LHCN-M2 (cell line): Measurements from ENCODE around the gene DYNC1LI1. TPM values are rescaled to one million over a fixed set of nuclear protein-coding genes. Genes with fewer than 3 reads are reported as not detected.
A peak's percentile ranks its signal among the peaks of the same experiment; 100 is the strongest.
"Not testable (repeated sequence)": the region's sequence is repeated elsewhere in the genome, so short reads cannot be mapped to it uniquely, and the experiment has no call there.

Source experiments
- DNase-seq: peaks from one replicate; pipeline ENCODE4 v3.0.0-alpha.2; 2012; ENCODE audit warnings: low read depth
- total RNA-seq: library from RNA; depleted of rRNA; stranded (reverse); fragments of >200 nt; gene quantifications from 2 replicates; pipeline ENCODE4 v1.2.3, GENCODE V29; 2014

The DYNC1LI1 gene
- total RNA-seq, 1 experiment from 2014 or later = 50.1 TPM

GRCh38 chr3:32584660-32585059 is 14.0 kb upstream of the DYNC1LI1 start:
- no peak for DNase-seq

DNA sequence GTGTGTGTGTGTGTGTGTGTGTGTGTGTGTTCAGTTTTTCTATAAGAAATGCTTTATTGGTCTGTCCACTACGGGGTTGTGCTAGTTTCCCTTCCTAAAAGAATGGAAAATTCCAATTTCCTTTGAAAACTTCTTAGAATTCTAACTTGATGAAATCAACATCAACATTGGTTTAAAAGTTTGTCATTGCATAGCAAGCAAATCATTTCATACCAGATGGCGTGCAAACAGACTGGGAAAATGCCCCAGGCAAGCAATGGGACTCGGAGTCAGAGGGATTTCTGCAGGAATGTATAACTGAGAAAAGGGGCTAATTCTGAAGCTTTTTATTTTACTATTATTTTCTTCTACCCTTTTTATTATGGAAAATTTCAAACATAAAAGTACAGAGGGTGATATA is 13.1 kb upstream of the DYNC1LI1 start:
- DNase-seq = no peak

GRCh38 chr3:32578669-32579068 is 8.0 kb upstream of the DYNC1LI1 start:
- not testable (repeated sequence) for DNase-seq

- peak; percentile 43 for DNase-seq
Measured at GRCh38 chr3:32577581-32578556, 7.2 kb upstream of the DYNC1LI1 start.

- no peak for DNase-seq
Measured at GRCh38 chr3:32577174-32577573, 6.5 kb upstream of the DYNC1LI1 start.

DNA sequence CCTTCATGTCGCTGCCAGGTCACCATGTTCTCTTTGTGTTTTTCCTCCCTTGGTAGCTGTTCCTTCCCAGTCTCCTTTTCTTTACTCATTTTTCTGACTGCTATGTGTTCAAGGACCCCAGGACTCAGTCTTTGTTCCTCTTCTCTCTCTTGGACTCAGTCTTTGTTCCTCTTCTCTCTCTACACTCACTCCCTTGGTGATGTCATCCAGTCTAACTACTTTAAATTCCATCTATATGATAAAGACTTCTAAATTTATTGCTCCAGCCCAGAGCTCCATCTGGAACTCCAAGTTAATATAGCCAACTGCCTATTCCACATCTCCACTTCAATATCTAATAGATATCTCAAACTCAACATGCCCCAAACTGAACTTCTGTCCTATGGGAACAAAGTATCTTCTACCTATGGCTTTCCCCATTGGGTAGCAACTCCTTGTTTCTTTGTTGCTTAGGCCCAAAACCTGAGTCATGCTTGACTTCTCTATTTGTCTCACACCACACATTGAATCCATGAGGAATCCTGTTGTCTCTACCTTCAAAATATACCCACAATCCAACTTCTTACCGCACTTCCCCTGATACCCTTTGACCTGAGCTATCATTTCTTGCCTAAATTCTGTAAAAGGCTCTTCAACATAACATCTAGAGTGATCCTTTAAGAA is 4.9 kb upstream of the DYNC1LI1 start:
- DNase-seq = no peak

- no peak for DNase-seq
Measured at GRCh38 chr3:32571192-32571485, 481 bp upstream of the DYNC1LI1 start.

DNA sequence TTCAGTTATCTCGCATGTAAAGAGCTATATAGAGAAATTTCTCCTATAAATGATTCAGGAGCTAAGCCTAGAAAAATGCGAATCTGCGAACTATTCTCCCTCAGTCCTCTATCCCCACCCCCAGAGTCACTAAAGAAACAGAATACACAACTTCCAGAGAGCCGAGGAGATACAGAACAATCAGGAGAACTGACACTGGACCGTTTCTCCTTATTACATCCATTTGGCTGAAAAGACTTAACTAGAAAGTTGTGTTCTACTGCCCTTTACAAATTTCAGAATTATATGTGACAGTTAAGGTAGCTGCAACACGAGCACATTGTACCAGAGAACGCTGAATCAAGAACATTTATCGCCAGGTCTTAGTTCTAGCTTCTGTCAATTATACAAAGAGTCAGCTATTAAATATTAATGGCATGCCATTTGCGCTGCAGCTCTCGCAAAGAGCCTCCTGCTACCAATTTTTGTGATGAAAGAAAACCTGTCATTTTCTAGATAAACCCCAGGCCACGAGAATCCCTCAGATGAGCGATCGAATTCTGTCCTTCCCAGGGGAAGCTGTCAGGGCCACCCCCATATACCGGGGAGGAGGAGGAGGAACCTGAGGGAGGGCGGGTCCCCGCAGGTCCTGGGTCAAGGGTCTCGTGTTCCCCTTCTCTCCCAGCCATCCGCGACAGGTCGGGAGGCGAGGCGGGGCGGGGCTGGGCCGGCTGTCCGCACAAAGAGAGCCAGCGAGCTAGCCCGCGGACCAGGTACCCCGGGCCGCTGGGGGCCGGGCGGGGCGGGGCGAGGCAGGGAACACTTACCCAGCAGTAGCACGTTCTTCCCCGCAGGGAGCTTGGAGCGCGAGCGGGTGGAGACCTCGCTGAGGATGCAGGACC is 878 bp downstream of the DYNC1LI1 start:
- peak; percentile 42 for DNase-seq

- no peak for DNase-seq
Measured at GRCh38 chr3:32568953-32569352, 1.7 kb downstream of the DYNC1LI1 start.

GRCh38 chr3:32564195-32564594 is 6.5 kb downstream of the DYNC1LI1 start:
- DNase-seq = no peak

DNA sequence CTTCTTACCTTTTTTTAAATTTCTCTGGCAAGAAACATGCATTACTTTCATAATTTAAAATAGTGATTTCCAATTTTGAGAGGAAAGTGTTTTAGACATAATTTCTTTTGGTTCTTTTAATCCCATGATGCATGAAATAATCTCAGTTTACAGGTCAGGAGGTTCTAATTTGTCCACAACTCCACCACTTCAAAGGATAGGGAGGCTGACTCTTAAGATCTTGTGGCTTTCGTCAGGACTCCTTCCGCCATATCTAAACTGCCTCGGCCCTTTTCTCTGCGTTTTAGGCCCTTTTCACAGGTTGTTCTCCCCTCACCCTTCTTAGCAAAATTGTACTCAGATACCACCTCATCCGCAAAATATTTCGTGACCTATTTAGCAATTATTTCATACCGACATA is 8.0 kb downstream of the DYNC1LI1 start:
- no peak for DNase-seq

DNA sequence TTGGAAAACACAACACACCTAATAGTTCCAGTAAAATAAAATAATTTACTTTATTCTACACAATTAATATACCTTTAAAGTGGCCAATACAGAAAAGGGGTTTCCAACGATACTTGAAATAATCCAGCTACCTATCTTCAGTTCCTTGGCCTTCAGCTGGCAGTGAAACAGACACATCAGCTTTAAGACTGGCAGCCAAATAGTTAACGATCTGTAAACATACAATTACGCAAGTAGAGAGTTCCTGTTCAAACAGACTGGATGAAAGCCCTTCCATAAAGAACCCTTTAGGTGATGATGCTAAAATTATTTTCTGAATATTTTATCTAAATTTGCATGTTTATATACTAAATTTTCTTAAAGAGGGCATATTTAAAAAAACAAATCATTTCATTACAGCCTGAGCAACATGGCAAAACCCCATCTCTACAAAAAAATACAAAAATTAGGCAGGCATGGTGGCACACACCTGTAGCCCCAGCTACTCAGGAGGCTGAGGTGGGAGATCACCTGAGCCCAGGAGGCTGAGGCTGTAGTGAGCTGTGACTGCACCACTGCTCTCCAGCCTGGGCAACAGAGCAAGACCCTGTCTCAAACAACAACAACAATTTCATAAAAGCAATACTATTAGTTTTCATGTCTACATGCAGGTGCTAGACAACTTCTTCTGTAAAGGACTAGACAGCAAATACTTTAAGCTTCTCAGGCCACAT is 12.9 kb downstream of the DYNC1LI1 start:
- DNase-seq = no peak

DNA sequence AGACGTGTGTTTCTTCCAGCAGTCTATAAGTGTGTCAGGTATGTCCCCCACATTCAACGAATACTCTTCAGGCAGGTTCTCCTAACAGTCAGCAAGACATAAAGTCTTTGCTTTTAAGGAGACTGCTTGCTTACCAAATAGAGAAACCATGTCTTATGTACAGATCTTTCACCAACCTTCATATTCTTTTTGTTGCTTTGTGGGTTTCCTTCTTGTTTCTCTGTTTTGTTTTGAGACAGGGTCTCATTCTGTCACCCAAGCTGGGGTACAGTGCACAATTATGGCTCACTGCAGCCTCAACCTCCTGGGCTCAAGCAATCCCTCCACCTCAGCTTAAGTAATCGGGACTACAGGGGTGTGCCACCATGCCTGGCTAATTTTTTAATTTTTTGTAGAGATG is 14.3 kb downstream of the DYNC1LI1 start:
- no peak for DNase-seq

DNA sequence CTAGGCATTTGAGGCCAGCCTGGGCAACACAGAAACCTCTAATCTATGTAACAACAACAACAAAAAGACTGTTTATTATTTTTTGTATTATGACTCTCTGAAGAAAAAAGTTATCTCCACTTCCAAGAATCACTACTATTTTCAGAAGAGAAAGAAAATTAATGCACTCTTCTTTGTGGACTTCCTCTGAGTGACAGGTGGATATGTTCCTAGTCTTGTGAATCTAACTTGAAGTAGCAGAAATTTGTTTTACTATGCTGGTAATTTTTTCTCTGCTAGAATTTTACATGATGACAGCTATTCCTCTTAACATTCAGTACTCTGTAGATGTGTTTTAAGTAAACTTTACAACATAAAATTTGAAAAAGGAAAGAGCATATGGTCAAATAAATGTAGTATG is 16.7 kb downstream of the DYNC1LI1 start:
- DNase-seq = no peak

DNA sequence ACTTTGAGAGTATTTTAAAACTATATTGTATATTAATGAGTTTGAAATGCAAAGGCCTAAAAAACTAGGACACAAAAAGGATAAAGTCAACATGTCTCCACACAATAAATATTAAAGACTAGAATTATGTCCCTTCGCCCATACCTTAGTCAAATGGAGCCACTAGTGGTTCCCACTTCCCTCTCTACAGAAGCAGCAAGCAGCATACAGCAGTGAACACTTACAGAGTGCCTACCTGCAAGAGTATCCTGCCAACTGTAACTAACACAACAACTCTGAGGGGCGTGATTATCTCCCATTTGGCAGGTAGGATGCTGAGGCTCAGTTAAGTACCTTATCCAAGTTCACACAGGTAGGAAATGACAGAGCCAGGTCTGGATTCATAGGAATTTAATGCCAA is 17.2 kb downstream of the DYNC1LI1 start:
- DNase-seq = no peak

DNA sequence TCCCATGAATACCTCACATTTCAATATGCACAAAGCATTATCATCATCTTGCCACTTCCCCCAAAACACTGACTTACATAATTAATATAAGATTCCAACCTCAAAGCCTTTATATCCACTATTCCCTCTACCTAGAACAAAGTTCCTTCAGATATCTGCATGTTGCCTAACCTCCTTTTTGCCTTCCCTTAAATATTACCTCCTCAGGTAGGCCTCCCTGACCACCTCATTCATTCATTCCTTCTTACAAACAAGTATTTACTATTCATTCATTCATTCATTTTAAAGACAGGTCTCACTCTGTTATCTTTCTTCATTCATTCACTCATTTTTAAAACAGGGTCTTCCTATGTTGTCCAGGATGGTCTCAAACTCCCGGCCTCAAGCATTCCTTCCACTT is 18.6 kb downstream of the DYNC1LI1 start:
- no peak for DNase-seq

- DNase-seq = no peak
Measured at GRCh38 chr3:32551496-32551895, 19.2 kb downstream of the DYNC1LI1 start.

DNA sequence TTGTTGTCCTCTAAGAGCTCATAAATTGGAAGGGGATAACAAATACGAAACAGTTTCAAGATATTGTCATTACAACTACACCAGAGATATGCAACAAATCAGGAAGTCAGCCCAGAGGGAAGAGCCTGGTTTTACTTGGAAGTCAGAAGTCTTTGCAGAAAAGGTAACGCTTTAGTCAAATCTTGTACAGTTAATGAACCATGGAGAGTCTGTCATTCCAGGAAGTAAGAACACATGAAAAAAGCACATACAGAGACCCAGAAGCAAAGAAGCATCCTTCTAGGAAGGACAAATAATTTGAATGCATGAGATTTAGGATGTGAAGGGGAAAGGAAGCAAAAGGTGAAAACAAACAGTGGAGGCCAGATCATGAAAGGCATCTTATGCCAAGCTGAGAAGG is 19.6 kb downstream of the DYNC1LI1 start:
- no peak for DNase-seq

DNA sequence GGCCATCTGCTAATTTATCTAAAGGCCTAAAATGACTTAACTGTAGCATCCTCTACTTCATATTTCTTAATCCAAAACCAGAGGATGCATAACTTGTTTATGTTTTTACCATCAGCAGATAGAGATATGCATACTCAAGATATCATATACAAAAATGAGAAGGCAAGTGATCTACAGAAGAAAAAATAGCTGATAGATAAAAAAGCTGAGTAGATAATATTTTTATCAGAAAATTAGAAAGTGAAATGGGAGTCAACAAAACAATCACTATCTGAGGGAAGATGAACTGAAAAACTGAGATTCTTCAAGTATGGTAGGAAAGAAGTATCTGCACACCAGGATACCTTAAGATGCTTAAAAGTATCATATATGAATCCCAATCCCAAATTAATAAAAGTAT is 25.4 kb downstream of the DYNC1LI1 start:
- no peak for DNase-seq

DNA sequence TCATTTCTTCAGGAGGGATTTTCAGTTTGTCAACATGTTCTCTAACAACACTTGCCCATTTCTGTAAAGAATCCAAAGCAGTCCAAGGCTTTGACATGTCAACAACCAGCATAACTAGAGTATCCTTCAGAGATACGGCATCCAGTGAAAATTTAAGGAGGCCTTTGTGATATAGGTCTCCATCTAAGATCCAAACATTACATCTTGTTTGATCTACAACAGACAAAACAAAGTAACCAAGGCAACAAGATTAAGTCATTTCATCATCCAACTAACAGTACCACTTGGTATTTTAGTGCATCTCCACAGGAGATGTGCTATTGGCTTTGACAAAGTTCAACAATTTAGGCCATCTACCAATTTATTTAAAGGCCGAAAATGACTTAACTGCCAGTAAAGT is 25.8 kb downstream of the DYNC1LI1 start:
- no peak for DNase-seq

GRCh38 chr3:32542807-32543206 is 27.9 kb downstream of the DYNC1LI1 start:
- no peak for DNase-seq
